Tibial nerve (tissue), 4 donors: ENCODE measurements around the gene SMARCA5. TPM values are rescaled to one million over a fixed set of nuclear protein-coding genes. Genes with fewer than 3 reads are reported as not detected.
A peak's percentile ranks its signal among the peaks of the same experiment; 100 is the strongest.

Experiments used
- DNase-seq, 2 donors: peaks; one replicate each; pipeline ENCODE4 v3.0.0-alpha.2; 2019; ENCODE audit warnings: low spot score in 2 of 2
- H3K27ac ChIP-seq, 4 donors: fragments of 200-600 bp; sonication (generic) in 3 of 4; one replicate each; pipeline ENCODE4 v1.5.1; 2017 to 2019; ENCODE audit warnings: mild to moderate bottlenecking in 1 of 4
- H3K27me3 ChIP-seq, 2 donors: fragments of 200-600 bp; sonication (generic) in 1 of 2; one replicate each; pipeline versions ENCODE4 v1.5.1 to v1.6.0; 2017 to 2019
- H3K36me3 ChIP-seq, 3 donors: fragments of 200-600 bp; sonication (generic); one replicate each; pipeline ENCODE4 v1.5.1; 2018 to 2019
- H3K4me1 ChIP-seq, 4 donors: fragments of 200-600 bp; sonication (generic) in 3 of 4; one replicate each; pipeline ENCODE4 v1.5.1; 2017 to 2019
- H3K4me3 ChIP-seq, 4 donors: fragments of 200-600 bp; sonication (generic) in 3 of 4; one replicate each; pipeline ENCODE4 v1.5.1; 2017 to 2019; ENCODE audit warnings: mild to moderate bottlenecking in 1 of 4, moderate library complexity in 1 of 4
- H3K9me3 ChIP-seq, 4 donors: fragments of 200-600 bp; sonication (generic) in 3 of 4; one replicate each; pipeline ENCODE4 v1.5.1; 2017 to 2019
- EP300 ChIP-seq, 2 donors: sonication (generic); formaldehyde crosslinking; IDR thresholded peaks; one replicate each; pipeline ENCODE4 v1.6.1; 2017; ENCODE audit warnings: antibody characterized with exemption in 2 of 2, mild to moderate bottlenecking in 1 of 2
- POLR2A ChIP-seq, 2 donors: fragments of 450-650 bp; IDR thresholded peaks; one replicate each; pipeline ENCODE4 v1.6.1; 2017; ENCODE audit warnings: antibody characterized with exemption in 2 of 2, mild to moderate bottlenecking in 2 of 2, moderate library complexity in 2 of 2
- WGBS, 2 donors: methylation state at CpG; one replicate each; pipeline ENCODE4 v1.1.5; 2018; 5-methylcytosine and 5-hydroxymethylcytosine counted together
- total RNA-seq, 4 donors: library from RNA; depleted of rRNA; stranded (reverse); fragments of >200 nt; gene quantifications; one replicate each; pipeline ENCODE4 v1.1.0, GENCODE V29; 2016
- TF ChIP-seq, protein P1 (sequence below), 5 experiments: fragments of 200-600 bp in 3 of 5; fragments of 450-650 bp in 2 of 5; sonication (generic) in 3 of 5; IDR thresholded peaks; one replicate each; pipeline ENCODE4 v1.5.1; 2016 to 2019; ENCODE audit warnings: antibody characterized with exemption in 5 of 5, mild to moderate bottlenecking in 3 of 5, moderate library complexity in 2 of 5

SMARCA5 gene
- total RNA-seq, 4 donors from 2014 or later = 31.8 to 43.1 (median 35.0) TPM

DNA sequence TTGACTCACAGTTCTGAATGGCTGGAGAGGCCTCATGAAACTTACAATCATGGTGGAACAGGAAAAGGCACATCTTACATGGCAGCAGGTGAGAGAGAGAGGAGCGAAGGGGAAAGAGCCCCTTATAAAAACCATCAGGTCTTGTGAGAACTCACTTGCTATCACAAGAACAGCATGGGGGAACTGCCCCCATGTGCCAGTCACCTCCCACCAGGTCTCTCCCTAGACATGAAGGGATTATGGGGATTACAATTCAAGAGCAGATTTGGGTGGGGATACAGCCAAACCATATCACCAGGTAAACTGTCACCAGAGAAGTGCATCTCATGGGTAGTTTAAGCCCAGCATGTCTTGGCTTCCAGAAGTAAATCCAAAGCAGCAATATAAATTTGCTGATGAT lies 7.5 kb upstream of the SMARCA5 start:
- DNase-seq = no peak
- WGBS, 2 donors = 85 to 93% methylated on average over 1 of the region's 1 CpG
- Histone ChIP-seq H3K4me3 (no peak overlapping the region), H3K9me3 (no peaks in the 10 kb centered on the region), H3K27me3 (no peaks in the 10 kb centered on the region), H3K4me1 (no peaks in the 10 kb centered on the region), H3K36me3 (no peaks in the 10 kb centered on the region), H3K27ac (no peak overlapping the region)
- no peak for TF ChIP-seq EP300 (IDR thresholded peaks at IDR 0.05)
- TF ChIP-seq POLR2A (IDR thresholded peaks at IDR 0.05) = no peak
- TF ChIP-seq, protein P1, sequence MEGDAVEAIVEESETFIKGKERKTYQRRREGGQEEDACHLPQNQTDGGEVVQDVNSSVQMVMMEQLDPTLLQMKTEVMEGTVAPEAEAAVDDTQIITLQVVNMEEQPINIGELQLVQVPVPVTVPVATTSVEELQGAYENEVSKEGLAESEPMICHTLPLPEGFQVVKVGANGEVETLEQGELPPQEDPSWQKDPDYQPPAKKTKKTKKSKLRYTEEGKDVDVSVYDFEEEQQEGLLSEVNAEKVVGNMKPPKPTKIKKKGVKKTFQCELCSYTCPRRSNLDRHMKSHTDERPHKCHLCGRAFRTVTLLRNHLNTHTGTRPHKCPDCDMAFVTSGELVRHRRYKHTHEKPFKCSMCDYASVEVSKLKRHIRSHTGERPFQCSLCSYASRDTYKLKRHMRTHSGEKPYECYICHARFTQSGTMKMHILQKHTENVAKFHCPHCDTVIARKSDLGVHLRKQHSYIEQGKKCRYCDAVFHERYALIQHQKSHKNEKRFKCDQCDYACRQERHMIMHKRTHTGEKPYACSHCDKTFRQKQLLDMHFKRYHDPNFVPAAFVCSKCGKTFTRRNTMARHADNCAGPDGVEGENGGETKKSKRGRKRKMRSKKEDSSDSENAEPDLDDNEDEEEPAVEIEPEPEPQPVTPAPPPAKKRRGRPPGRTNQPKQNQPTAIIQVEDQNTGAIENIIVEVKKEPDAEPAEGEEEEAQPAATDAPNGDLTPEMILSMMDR (IDR thresholded peaks at IDR 0.05) = no peak

- Histone ChIP-seq H3K4me3 (no peak overlapping the region), H3K4me1 (peaks cover 3 to 22% (median 16%) of the 10 kb centered on the region in 4 donors), H3K27ac (no peak overlapping the region), H3K27me3 (no peaks in the 10 kb centered on the region), H3K36me3 (no peaks in the 10 kb centered on the region), H3K9me3 (no peaks in the 10 kb centered on the region)
- WGBS, 2 donors = 88 to 92% methylated on average over 7 of the region's 7 CpGs
- no peak for DNase-seq
- TF ChIP-seq EP300 (IDR thresholded peaks at IDR 0.05) = no peak
- TF ChIP-seq, protein P1 (IDR thresholded peaks at IDR 0.05) = no peak
- no peak for TF ChIP-seq POLR2A (IDR thresholded peaks at IDR 0.05)
Measured at GRCh38 chr4:143511906-143512305, 1.6 kb upstream of the SMARCA5 start.

DNA sequence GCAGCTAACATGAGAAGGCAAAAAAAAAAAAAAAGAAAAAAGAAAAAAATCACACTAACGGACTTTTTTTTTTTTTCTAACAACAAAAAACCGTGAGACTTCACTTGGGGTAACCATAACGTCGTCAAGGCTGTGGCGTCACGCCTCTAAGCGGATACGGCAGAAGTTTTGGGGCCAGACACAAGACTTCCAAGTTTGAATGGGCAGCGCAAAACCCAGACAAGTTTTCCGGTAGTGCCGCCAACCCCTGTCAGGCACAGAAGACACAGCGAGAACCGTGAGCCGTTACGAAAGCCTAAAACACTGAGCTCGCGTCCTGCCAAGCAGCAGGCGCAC lies 556 bp upstream of the SMARCA5 start:
- peak in 1 of 2 donors; percentile 33 for TF ChIP-seq POLR2A (IDR thresholded peaks at IDR 0.05)
- TF ChIP-seq, protein P1 (IDR thresholded peaks at IDR 0.05) = no peak
- DNase-seq = no peak
- WGBS, 2 donors = 0% methylated on average over 14 to 18 of the region's 18 CpGs

DNA sequence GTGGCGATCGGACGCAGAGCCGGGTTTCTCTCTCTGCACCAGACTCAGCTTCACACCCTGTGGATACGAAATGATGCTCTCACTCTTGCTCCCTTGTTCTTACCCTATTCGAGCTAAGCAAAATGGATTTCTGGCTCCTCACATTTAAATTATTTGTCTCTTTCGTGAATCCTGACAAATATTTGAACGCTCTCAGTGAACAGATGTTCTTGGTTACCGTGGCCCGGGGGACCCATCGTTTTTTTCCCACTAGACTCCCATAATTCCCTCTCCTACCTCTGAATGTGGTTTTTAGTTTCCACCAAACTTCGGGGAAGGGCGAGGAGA lies 630 bp downstream of the SMARCA5 start:
- peak overlapping the region; percentile 88 to 100 (median 98) for H3K27ac ChIP-seq
- H3K36me3 ChIP-seq = peaks cover 0 to 11% (median 0%) of the 10 kb centered on the region in 3 donors
- H3K9me3 ChIP-seq = no peaks in the 10 kb centered on the region
- H3K4me1 ChIP-seq = peaks cover 3 to 43% (median 27%) of the 10 kb centered on the region in 4 donors
- WGBS, 2 donors = 0% methylated on average over 13 of the region's 13 CpGs
- H3K27me3 ChIP-seq = no peaks in the 10 kb centered on the region
- TF ChIP-seq POLR2A (IDR thresholded peaks at IDR 0.05) (no peak), EP300 (IDR thresholded peaks at IDR 0.05) (no peak)
- TF ChIP-seq, protein P1 (IDR thresholded peaks at IDR 0.05) = no peak
- peak overlapping the region; percentile 74 to 95 (median 90) for H3K4me3 ChIP-seq
- no peak for DNase-seq

More for the DNA sequence above, 556 bp upstream of the SMARCA5 start:
- peak overlapping the region; percentile 74 to 95 (median 90) for H3K4me3 ChIP-seq
- H3K27ac ChIP-seq = peak overlapping the region; percentile 88 to 100 (median 98)
- no peaks in the 10 kb centered on the region for H3K27me3 ChIP-seq
- H3K9me3 ChIP-seq = no peaks in the 10 kb centered on the region
- peaks cover 0 to 5% (median 0%) of the 10 kb centered on the region in 3 donors for H3K36me3 ChIP-seq
- peaks cover 3 to 32% (median 23%) of the 10 kb centered on the region in 4 donors for H3K4me1 ChIP-seq

DNA sequence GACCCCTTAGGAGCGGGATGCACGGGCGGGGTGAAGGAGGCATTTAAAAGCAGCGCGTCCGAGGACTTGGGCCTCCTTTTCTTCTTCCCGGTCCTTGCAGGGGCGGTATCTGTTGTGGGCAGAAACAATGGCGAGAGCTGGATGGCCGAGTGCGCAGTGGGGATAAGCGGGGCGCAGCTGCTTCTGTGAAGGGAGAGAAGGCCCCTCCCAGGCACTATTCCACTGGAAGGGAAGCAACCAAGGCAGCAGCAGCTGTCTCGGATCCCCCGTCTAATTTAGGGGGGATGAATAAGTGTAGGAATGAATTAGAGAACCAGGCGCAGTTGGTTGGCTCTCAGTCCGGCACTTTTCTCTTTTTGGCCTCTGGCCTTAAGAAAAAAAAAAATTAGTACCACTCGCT lies 995 bp downstream of the SMARCA5 start:
- Histone ChIP-seq H3K36me3 (peaks cover 0 to 13% (median 0%) of the 10 kb centered on the region in 3 donors), H3K27ac (peak overlapping the region; percentile 88 to 100 (median 98))
- 0% methylated on average over 18 of the region's 18 CpGs for WGBS, 2 donors

More for the DNA sequence above, 995 bp downstream of the SMARCA5 start:
- peak; percentile 23 to 32 for DNase-seq
- Histone ChIP-seq H3K27me3 (no peaks in the 10 kb centered on the region), H3K4me1 (peaks cover 3 to 47% (median 29%) of the 10 kb centered on the region in 4 donors), H3K4me3 (peak overlapping the region; percentile 74 to 95 (median 90)), H3K9me3 (no peaks in the 10 kb centered on the region)
- TF ChIP-seq POLR2A (IDR thresholded peaks at IDR 0.05) = peak in 1 of 2 donors; percentile 5
- TF ChIP-seq, protein P1 (IDR thresholded peaks at IDR 0.05) = no peak
